Endothelial cell of umbilical vein (primary cell): ENCODE results near the gene FGFR4. TPM values are rescaled to one million over a fixed set of nuclear protein-coding genes. Genes with fewer than 3 reads are reported as not detected.

Experiments
- BruUV-seq: library from RNA; stranded (reverse); fragments of 400-500 nt; replicated peaks from 2 replicates; lab custom pipeline; 2021; lab: Mats Ljungman, UMichigan
- CTCF ChIA-PET: fragments of 300-600, 350-600 bp; sonication (Branson Sonifier 250); formaldehyde crosslinking; loops from one replicate; lab custom pipeline; 2021; ENCODE audit warnings: antibody characterized with exemption, inconsistent platforms; lab: Charles Lee
- POLR2A ChIA-PET: fragments of 300-600, 350-600 bp; sonication (Branson Sonifier 250); formaldehyde crosslinking; loops from one replicate; lab custom pipeline; 2021; ENCODE audit warnings: antibody characterized with exemption, inconsistent platforms; lab: Charles Lee
- DNase-seq: peaks from one replicate; pipeline ENCODE4 v3.0.0-alpha.2; 2011; ENCODE audit warnings: low read depth, low spot score
- FAIRE-seq: peaks from 2 replicates; lab custom pipeline; 2011; peaks lifted over from hg19 to GRCh38; lab: Jason Lieb, UNC
- H2AFZ ChIP-seq: 2 replicates; pipeline ENCODE4 v1.6.0; 2012; ENCODE audit warnings: low read depth, low read length, control low read depth, inconsistent platforms
- H3K27ac ChIP-seq: 2 replicates; pipeline ENCODE4 v1.5.1; 2011; ENCODE audit warnings: low read depth, mild to moderate bottlenecking, control low read depth, low read length, moderate library complexity; ENCODE audit not compliant: insufficient read depth
- H3K27me3 ChIP-seq, 2 experiments: 2 replicates each; pipeline versions ENCODE4 v1.6.0 to v1.6.1; 2011; ENCODE audit warnings: low read length in 2 of 2, mixed read lengths in 1 of 2; ENCODE audit not compliant: control insufficient read depth in 2 of 2, insufficient read depth in 2 of 2
- H3K36me3 ChIP-seq, 2 experiments: 2 replicates in 1 of 2; 3 replicates in 1 of 2; pipeline ENCODE4 v1.5.1; 2011; ENCODE audit warnings: low read length in 2 of 2, mild to moderate bottlenecking in 1 of 2, moderate library complexity in 1 of 2; ENCODE audit not compliant: control insufficient read depth in 2 of 2, insufficient read depth in 2 of 2; ENCODE audit errors: extremely low read depth in 1 of 2
- H3K4me1 ChIP-seq: 3 replicates; pipeline ENCODE4 v1.5.1; 2011; ENCODE audit warnings: mild to moderate bottlenecking, low read length; ENCODE audit not compliant: control insufficient read depth, insufficient read depth; ENCODE audit errors: extremely low read depth
- H3K4me2 ChIP-seq: 2 replicates; pipeline ENCODE4 v1.6.1; 2011; ENCODE audit warnings: low read length, control low read depth, mixed read lengths; ENCODE audit not compliant: insufficient read depth
- H3K4me3 ChIP-seq, 3 experiments: fragments of 200-600 bp in 1 of 3; sonication (generic), shearing (Covaris generic) in 1 of 3; replicated peaks in 1 of 3; 2 replicates each; pipeline ENCODE4 v1.5.1; 2011 to 2016; ENCODE audit warnings: control low read depth in 3 of 3, low read length in 3 of 3, mild to moderate bottlenecking in 2 of 3, inconsistent platforms in 1 of 3, low read depth in 1 of 3, moderate library complexity in 1 of 3; ENCODE audit not compliant: insufficient read depth in 1 of 3
- H3K79me2 ChIP-seq: 2 replicates; pipeline ENCODE4 v1.6.0; 2012; ENCODE audit warnings: low read length, inconsistent platforms; ENCODE audit not compliant: control insufficient read depth, insufficient read depth
- H3K9ac ChIP-seq: replicated peaks from 2 replicates; pipeline ENCODE3; 2011; ENCODE audit warnings: low read length, control low read depth; ENCODE audit not compliant: insufficient read depth; ENCODE audit errors: extremely low read depth
- H3K9me1 ChIP-seq: replicated peaks from 3 replicates; pipeline ENCODE4 v1.6.0; 2011; ENCODE audit warnings: mild to moderate bottlenecking, low read length; ENCODE audit not compliant: control insufficient read depth, insufficient read depth; ENCODE audit errors: extremely low read depth
- H3K9me3 ChIP-seq: replicated peaks from 2 replicates; pipeline ENCODE4 v1.5.1; 2012; ENCODE audit warnings: low read length, inconsistent platforms; ENCODE audit not compliant: control insufficient read depth, insufficient read depth
- H4K20me1 ChIP-seq: replicated peaks from 2 replicates; pipeline ENCODE3; 2011; ENCODE audit warnings: mild to moderate bottlenecking, low read length; ENCODE audit not compliant: control insufficient read depth, insufficient read depth; ENCODE audit errors: extremely low read depth
- FOS ChIP-seq: IDR thresholded peaks from 2 replicates; pipeline ENCODE4 v1.6.1; 2011; ENCODE audit warnings: mild to moderate bottlenecking, low read length, moderate library complexity, borderline replicate concordance; ENCODE audit not compliant: insufficient read depth
- MYC ChIP-seq: IDR thresholded peaks from one replicate; pipeline ENCODE4 v1.6.1; 2011; ENCODE audit warnings: mild to moderate bottlenecking, low read depth, low read length
- POLR2AphosphoS5 ChIP-seq: IDR thresholded peaks from 2 replicates; pipeline ENCODE4 v1.6.1; 2012; ENCODE audit warnings: low read depth, mild to moderate bottlenecking, control low read depth, low read length, moderate library complexity; ENCODE audit not compliant: insufficient read depth
- dilution Hi-C: fragments of 300-500 bp; cut with MboI; formaldehyde crosslinking; loops from one replicate; pipeline ENCODE4 v1.15.0; 2019; ENCODE audit warnings: low sequenced_read_pairs; ENCODE audit not compliant: extremely low pct_ligation_motif_present
- intact Hi-C: fragments of 100-400 bp; cut with micrococcal nuclease; formaldehyde crosslinking; loops from one replicate; pipeline ENCODE4 v1.10.0; 2022
- polyA plus RNA-seq, 4 experiments: library from polyadenylated mRNA; depleted of rRNA in 3 of 4; stranded (reverse) in 3 of 4; unstranded in 1 of 4; fragments of >200 nt; gene quantifications; 2 replicates each; pipeline versions ENCODE4 v1.2.1 to v1.2.3, GENCODE V29; 2011 to 2012; ENCODE audit warnings: missing spikeins in 1 of 4
- total RNA-seq: library from RNA; stranded (reverse); gene quantifications from 2 replicates; pipeline ENCODE4 v1.2.3, GENCODE V29; 2021
- TF ChIP-seq, protein P1 (sequence below), 2 donors: IDR thresholded peaks; 1 replicate in 1 of 2; 2 replicates in 1 of 2; pipeline ENCODE4 v1.5.1; 2011; ENCODE audit warnings: low read length in 2 of 2, mild to moderate bottlenecking in 2 of 2, moderate library complexity in 2 of 2, control low read depth in 1 of 2, inconsistent platforms in 1 of 2, low read depth in 1 of 2; ENCODE audit not compliant: insufficient read depth in 1 of 2; ENCODE audit errors: extremely low read depth in 1 of 2

The FGFR4 gene
- total and polyA plus RNA-seq, 2 donors (not counting 3 experiments of a cell fraction or from before 2014, with no cell fraction given): 1.9 to 2.9 TPM

DNA sequence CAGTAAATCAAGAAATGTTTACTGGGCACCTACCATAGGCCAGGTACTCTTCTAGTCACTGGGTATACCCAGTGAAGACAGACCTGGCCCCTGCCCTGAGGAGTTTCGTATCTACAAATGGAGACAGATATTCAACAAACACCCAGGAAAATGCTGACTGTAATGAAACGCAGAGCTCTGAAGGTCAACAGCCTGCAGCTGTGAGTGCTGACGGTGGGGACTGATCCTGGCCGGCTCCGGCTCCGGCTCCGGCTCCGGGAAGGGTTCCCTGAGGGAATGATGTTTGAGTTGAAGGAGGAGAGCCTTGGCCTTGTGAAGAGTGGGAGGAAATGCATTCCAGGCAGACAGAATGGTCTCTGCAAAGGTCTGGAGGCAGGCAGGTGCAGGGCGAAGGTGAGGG, 23.1 kb downstream of the FGFR4 start:
- Histone ChIP-seq H3K4me3 (no peak overlapping the region), H3K79me2 (no peaks in the 10 kb centered on the region), H3K27me3 (no peaks in the 10 kb centered on the region), H3K4me2 (no peak overlapping the region), H3K36me3 (no peaks in the 10 kb centered on the region), H4K20me1 (no peaks in the 10 kb centered on the region), H3K4me1 (no peaks in the 10 kb centered on the region), H3K9me3 (no peaks in the 10 kb centered on the region), H3K9ac (no peak overlapping the region), H2AFZ (no peak overlapping the region), H3K9me1 (no peaks in the 10 kb centered on the region), H3K27ac (no peak overlapping the region)
- FAIRE-seq (no peak), DNase-seq (no peak)
- TF ChIP-seq POLR2AphosphoS5 (no peak), FOS (no peak), MYC (no peak)
- TF ChIP-seq, protein P1, sequence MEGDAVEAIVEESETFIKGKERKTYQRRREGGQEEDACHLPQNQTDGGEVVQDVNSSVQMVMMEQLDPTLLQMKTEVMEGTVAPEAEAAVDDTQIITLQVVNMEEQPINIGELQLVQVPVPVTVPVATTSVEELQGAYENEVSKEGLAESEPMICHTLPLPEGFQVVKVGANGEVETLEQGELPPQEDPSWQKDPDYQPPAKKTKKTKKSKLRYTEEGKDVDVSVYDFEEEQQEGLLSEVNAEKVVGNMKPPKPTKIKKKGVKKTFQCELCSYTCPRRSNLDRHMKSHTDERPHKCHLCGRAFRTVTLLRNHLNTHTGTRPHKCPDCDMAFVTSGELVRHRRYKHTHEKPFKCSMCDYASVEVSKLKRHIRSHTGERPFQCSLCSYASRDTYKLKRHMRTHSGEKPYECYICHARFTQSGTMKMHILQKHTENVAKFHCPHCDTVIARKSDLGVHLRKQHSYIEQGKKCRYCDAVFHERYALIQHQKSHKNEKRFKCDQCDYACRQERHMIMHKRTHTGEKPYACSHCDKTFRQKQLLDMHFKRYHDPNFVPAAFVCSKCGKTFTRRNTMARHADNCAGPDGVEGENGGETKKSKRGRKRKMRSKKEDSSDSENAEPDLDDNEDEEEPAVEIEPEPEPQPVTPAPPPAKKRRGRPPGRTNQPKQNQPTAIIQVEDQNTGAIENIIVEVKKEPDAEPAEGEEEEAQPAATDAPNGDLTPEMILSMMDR (IDR thresholded peaks at IDR 0.05; ENCODE audit: extremely low read depth in 1 of 2, insufficient read depth in 1 of 2, low read depth in 1 of 2, low read length in 2 of 2): no peak
- BruUV-seq: no TSS peak
- CTCF ChIA-PET: interaction anchor here (1.1 to 10.1 kb wide), 8 partner anchors 12 to 449 kb away, joined by 3 to 274 read pairs (median 8); partner anchors contain the start of gene FGFR4
- dilution Hi-C loops (no loop called here), intact Hi-C loops (loop anchor here (5.0 kb wide), 2 partner anchors 153 to 282 kb away; no protein-coding TSS in a partner anchor)
- POLR2A ChIA-PET: no interaction called here
